GM18511 (cell line): ENCODE data around the gene RSPRY1.

Experiments
- ATAC-seq: cut with Tn5 transposase; IDR thresholded peaks from one replicate; pipeline ENCODE4 v1.9.1; 2021; ENCODE audit warnings: mild to moderate bottlenecking, moderate library complexity; ENCODE audit not compliant: unreplicated experiment

Gene RSPRY1

GRCh38 chr16:57216968-57217367 lies 30.8 kb downstream of the RSPRY1 start:
- no peak for ATAC-seq

GRCh38 chr16:57223057-57223456 lies 36.9 kb downstream of the RSPRY1 start:
- no peak for ATAC-seq

- no peak for ATAC-seq
Measured at GRCh38 chr16:57224651-57225335, 38.7 kb downstream of the RSPRY1 start.

GRCh38 chr16:57225978-57226377 lies 39.8 kb downstream of the RSPRY1 start:
- ATAC-seq = no peak

- ATAC-seq = no peak
Measured at GRCh38 chr16:57226701-57227621, 40.8 kb downstream of the RSPRY1 start.

- ATAC-seq = no peak
Measured at GRCh38 chr16:57229079-57229478, 43.0 kb downstream of the RSPRY1 start.

- ATAC-seq = no peak
Measured at GRCh38 chr16:57231821-57232350, 45.8 kb downstream of the RSPRY1 start.

GRCh38 chr16:57233944-57234706 lies 48.0 kb downstream of the RSPRY1 start:
- ATAC-seq = no peak

- ATAC-seq = no peak
Measured at GRCh38 chr16:57234707-57235092, 48.6 kb downstream of the RSPRY1 start.

- peak; percentile 48 for ATAC-seq
Measured at GRCh38 chr16:57235128-57236021, 49.2 kb downstream of the RSPRY1 start.

GRCh38 chr16:57236022-57236350 lies 49.9 kb downstream of the RSPRY1 start:
- ATAC-seq = no peak

- ATAC-seq = no peak
Measured at GRCh38 chr16:57238682-57239081, 52.6 kb downstream of the RSPRY1 start.

- no peak for ATAC-seq
Measured at GRCh38 chr16:57239107-57239506, 53.0 kb downstream of the RSPRY1 start.

- no peak for ATAC-seq
Measured at GRCh38 chr16:57240851-57241250, 54.7 kb downstream of the RSPRY1 start.

- no peak for ATAC-seq
Measured at GRCh38 chr16:57242650-57243049, 56.5 kb downstream of the RSPRY1 start.

GRCh38 chr16:57244463-57244766 lies 58.3 kb downstream of the RSPRY1 start:
- peak; percentile 44 for ATAC-seq

- peak; percentile 90 for ATAC-seq
Measured at GRCh38 chr16:57244767-57245471, 58.8 kb downstream of the RSPRY1 start, which contains the start of gene ARL2BP. TSS of gene ARL2BP (plus strand) at chr16:57245259. CDS start at chr16:57245368, 109 bp downstream.

- peak; percentile 29 for ATAC-seq
Measured at GRCh38 chr16:57245472-57246113, 59.5 kb downstream of the RSPRY1 start.

- no peak for ATAC-seq
Measured at GRCh38 chr16:57251352-57251751, 65.2 kb downstream of the RSPRY1 start.
